NOMO-1 treated with dmso at 0.1 percent for 144 hours (cell line): ENCODE data around the gene ALX3.

Experiments used
- DNase-seq: peaks from one replicate; lab custom pipeline; 2025; ENCODE audit not compliant: unreplicated experiment; lab: John Stamatoyannopoulos, UW

ALX3 gene

GRCh38 chr1:110070671-110071242, at the start of gene ALX3:
TSS of gene ALX3 (minus strand) at chr1:110070672. CDS start at chr1:110070612, 60 bp downstream.
- DNase-seq, result no peak

DNA sequence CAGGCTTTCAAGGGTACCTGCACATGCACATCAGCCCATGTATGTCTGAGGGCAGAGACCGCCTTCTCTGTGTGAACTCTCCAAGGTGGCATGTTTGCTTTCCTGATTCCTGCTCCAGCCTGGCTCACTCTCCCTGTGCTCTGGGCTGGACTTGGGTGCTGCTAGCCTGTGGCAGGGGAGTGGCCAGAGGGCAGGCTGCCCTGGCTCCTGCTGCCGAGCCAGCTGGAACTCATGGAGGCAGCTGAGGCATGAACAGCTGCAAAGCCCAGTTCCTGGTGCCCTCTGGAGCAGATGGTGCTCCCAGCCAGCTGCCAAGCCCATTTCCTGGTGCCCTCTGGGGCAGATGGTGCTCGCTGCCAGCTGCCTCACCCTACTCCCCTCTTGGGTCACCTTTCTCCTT, 49.4 kb upstream of the ALX3 start:
- DNase-seq, result no peak

- no peak for DNase-seq
Observed at GRCh38 chr1:110118636-110119396, 48.3 kb upstream of the ALX3 start.

DNA sequence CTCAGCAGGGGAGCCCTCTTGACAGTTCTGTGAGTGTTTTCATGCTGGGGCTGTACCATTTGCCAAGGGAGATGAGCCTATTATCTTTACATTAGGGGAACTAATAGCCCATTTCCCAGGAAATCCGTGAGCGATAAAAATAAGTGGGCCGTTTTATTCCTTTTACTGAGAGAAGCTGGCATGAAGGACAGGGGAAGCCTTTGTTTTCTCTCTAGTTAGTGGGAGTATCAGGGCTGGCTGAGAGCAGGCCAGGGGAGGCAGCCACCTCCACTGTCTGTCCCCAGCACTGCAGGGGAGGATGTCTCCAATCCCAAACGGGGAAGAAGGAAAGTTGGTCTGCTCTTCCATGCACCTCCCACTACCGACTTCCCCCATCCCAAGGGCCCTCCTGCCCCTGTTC, 44.3 kb upstream of the ALX3 start:
- DNase-seq, result no peak

DNA sequence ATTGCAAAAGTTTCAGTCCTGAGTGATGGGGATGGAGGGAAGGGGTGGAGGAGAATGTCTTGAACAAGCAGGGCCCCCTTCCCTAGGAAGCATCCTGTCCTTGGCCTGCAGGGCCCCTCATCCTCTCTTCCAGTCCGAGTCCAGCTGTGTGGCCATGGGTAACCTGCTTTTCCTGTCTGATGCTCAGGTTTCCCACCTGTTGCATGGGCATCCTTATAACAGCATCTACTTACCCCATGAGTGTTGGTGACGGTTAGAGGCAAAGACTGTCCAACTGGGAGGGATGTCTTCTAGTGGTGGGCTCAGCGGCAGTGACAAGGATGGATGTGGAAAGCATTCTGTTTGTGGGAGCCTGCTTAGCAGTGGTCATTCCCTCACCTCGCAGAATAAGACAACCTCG, 43.7 kb upstream of the ALX3 start:
- DNase-seq, result no peak

DNA sequence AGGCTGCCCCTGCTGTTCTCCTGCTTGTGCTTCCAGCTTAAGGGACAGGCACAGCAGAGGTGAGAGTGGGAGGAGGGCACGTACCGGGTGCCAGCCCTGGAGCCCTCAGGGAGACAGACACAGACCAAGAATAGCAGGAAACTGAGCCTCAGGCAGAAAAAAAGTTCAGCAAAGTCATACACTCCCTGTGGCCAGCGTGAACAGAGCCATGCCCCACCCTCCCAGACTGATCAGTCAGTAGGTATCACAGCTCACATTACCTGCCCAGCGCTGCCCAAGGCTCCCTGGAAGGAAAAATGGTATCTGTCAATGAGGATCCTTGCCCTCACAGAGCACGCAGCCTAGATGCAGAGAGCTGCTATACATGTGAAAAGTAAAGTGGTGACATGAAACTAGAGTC, 43.1 kb upstream of the ALX3 start:
- no peak for DNase-seq

- no peak for DNase-seq
Observed at GRCh38 chr1:110112656-110113055, 42.2 kb upstream of the ALX3 start.

- DNase-seq, result no peak
Observed at GRCh38 chr1:110112143-110112542, 41.7 kb upstream of the ALX3 start, which contains the start of gene UBL4B. TSS of gene UBL4B (plus strand) at chr1:110112443. CDS start at chr1:110112535, 92 bp downstream.

- DNase-seq, result no peak
Observed at GRCh38 chr1:110111081-110111480, 40.6 kb upstream of the ALX3 start.

- no peak for DNase-seq
Observed at GRCh38 chr1:110107867-110108469, 37.5 kb upstream of the ALX3 start.

DNA sequence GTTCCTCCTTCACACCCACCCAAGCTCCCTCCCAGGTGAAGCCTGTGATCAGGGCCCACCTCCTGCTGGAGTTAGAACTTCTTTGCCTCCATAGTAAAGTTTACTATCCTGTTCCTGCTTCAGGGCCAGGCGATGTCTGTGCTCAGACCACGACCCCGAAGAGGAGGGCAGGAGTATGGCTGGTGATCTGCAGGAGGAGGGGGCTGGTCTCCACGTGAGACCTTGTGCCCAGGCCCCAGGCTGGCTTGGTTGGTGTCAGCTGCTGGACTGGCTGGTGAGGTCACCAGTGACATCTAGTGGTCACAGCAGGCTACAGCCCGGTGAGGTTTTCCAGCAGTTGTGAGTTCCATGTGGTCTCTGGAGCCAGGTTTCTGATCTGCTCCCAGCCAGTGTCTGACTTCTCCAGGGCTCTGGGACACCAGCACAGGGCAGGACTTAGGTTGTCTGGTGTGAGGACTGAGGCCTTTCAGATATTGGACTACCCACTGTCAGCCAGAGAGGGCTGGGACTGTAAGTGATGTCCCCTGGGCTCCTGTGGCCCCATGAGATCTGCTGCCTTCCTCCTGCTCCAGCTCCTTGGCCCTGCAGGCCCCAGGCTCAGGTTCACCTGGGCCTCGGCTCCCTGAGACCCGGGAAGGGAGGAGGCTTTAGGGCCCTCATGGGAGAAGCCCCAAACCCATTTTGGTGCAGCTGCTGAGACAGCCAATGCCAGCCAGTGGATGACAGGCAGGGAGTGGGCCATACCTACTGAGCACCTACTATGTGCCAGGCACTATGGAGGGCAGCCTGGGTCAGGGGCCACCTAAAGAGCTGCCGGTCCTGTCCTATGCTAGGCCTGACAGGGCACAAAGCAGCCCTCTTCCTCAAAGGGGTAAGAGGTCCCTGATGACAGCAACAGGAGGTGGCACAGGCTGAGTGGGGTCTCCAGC, 35.8 kb upstream of the ALX3 start:
- DNase-seq, result no peak

DNA sequence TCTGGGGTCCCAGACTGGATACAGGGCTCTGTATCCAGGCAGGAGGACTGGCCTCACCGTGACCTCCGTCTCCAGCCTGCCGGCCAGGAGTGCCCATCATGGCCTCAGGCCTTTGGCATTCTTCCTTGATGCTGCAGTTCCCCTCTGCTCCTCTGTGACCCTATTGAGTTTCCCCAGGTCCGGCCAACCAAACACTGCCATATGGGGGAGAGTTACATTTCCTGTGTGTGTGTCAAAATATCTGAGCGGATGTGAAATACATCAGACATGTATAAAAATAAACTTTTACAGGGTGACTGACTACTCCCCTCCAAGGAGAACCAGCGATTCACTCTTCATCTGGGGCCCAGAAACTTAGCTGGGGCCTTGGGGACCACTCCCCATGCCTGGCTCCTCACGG, 31.6 kb upstream of the ALX3 start:
- no peak for DNase-seq

DNA sequence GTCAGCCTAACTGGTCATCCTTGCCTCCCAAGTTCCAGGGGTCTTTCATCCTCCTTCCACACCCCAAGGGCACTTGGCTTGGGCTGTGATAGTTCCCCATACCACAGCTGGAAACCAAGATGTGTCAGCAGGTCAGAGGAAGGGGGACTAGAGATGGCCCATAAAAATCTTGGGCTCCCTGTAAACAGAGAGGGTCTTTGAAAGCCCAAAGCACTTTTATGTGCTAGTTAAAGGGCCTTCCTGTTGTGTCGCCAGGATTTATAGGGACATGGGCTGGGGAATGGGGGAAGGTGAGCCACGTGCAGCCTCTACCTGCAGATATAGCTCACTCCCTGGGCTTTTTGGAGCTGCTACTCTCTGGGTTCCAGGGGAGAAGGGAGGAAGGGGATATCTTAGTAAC, 29.9 kb upstream of the ALX3 start:
- DNase-seq, result no peak

- DNase-seq, result no peak
Observed at GRCh38 chr1:110098222-110099026, 28.0 kb upstream of the ALX3 start.

DNA sequence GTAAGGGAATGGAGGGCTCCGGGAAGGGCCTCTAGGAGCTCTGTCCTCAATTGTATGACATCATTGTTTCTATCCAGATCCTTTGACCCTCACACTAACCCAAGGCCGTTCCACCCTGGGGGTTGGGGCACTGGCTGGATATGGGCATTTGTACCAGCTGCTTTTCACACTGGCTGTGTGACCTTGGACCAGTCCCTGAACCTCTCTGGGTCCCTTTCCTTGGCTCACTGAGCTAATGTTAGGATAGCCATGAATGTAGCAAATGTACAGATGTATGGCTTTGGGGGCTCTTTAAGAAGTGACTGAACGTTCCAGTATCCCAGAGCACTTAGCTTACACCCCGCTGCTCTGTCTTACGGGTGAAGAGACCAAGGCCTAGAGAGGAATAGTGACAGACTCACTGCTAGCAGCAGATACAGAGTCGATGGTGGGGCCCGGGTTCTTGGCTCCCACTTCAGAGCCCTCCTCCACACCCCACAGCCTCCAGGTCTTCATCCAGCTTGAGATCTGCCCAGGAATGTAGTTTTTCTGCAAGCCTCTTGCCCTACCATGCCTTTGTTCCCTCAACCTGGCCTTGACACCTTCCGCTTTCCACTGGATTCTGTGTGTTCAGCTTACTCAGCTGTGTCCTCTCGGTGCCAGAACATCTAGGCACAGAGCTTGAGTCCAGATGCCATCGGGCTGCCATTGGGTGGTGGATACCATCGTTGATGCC, 27.2 kb upstream of the ALX3 start:
- no peak for DNase-seq

GRCh38 chr1:110094931-110095654, 24.6 kb upstream of the ALX3 start:
- no peak for DNase-seq

GRCh38 chr1:110092991-110093390, 22.5 kb upstream of the ALX3 start:
- DNase-seq, result no peak

GRCh38 chr1:110091791-110092190, 21.3 kb upstream of the ALX3 start:
- DNase-seq, result no peak

GRCh38 chr1:110091381-110091780, 20.9 kb upstream of the ALX3 start:
- DNase-seq, result no peak
